Osteoblast (primary cell): ENCODE data around the gene PDHX. TPM values are rescaled to one million over a fixed set of nuclear protein-coding genes. Genes with fewer than 3 reads are reported as not detected.

Experiments used
- DNase-seq: peaks from one replicate; pipeline ENCODE4 v3.0.0; 2011; ENCODE audit warnings: low spot score, mixed read lengths; ENCODE audit not compliant: insufficient read length; ENCODE audit errors: missing footprints
- H2AFZ ChIP-seq: 2 replicates; pipeline ENCODE4 v1.6.0; 2011; ENCODE audit warnings: mild to moderate bottlenecking, low read length
- H3K27ac ChIP-seq: 2 replicates; pipeline ENCODE4 v1.5.1; 2011; ENCODE audit warnings: mild to moderate bottlenecking, low read depth, low read length, moderate library complexity
- H3K27me3 ChIP-seq: 2 replicates; pipeline ENCODE4 v1.6.0; 2012; ENCODE audit warnings: mild to moderate bottlenecking, control low read depth, inconsistent platforms, low read length, moderate library complexity; ENCODE audit not compliant: insufficient read depth
- H3K36me3 ChIP-seq: 2 replicates; pipeline ENCODE4 v1.5.1; 2011; ENCODE audit warnings: mild to moderate bottlenecking, low read length, control low read depth, moderate library complexity; ENCODE audit not compliant: insufficient read depth
- H3K4me1 ChIP-seq: 2 replicates; pipeline ENCODE4 v1.5.1; 2011; ENCODE audit warnings: mild to moderate bottlenecking, low read length, control low read depth, moderate library complexity; ENCODE audit not compliant: insufficient read depth
- H3K4me2 ChIP-seq: 2 replicates; pipeline ENCODE4 v1.6.0; 2011; ENCODE audit warnings: mild to moderate bottlenecking, low read length; ENCODE audit not compliant: insufficient read depth
- H3K4me3 ChIP-seq: fragments of 200-600 bp; sonication (generic); 3 replicates; pipeline ENCODE4 v1.5.1; 2012; ENCODE audit warnings: mild to moderate bottlenecking, low read length, inconsistent platforms; ENCODE audit not compliant: insufficient read depth
- H3K79me2 ChIP-seq: 2 replicates; pipeline ENCODE4 v1.6.0; 2012; ENCODE audit warnings: mild to moderate bottlenecking, low read length, control low read depth, inconsistent platforms; ENCODE audit not compliant: insufficient read depth
- H3K9me3 ChIP-seq: 2 replicates; pipeline ENCODE4 v1.5.1; 2011; ENCODE audit warnings: low read depth, low read length, control low read depth
- H4K20me1 ChIP-seq: 2 replicates; pipeline ENCODE4 v1.6.0; 2012; ENCODE audit warnings: mild to moderate bottlenecking, low read length, control low read depth; ENCODE audit not compliant: insufficient read depth
- total RNA-seq: library from RNA; depleted of rRNA; stranded (reverse); fragments of >200 nt; gene quantifications from 2 replicates; pipeline ENCODE4 v1.2.3, GENCODE V29; 2012
- TF ChIP-seq, protein P1 (sequence below): IDR thresholded peaks from 2 replicates; pipeline ENCODE4 v1.5.1; 2011; ENCODE audit warnings: mild to moderate bottlenecking, low read depth, low read length, moderate library complexity; ENCODE audit errors: extremely low read depth

PDHX gene
- total RNA-seq, 1 donor = 29.7 TPM

DNA sequence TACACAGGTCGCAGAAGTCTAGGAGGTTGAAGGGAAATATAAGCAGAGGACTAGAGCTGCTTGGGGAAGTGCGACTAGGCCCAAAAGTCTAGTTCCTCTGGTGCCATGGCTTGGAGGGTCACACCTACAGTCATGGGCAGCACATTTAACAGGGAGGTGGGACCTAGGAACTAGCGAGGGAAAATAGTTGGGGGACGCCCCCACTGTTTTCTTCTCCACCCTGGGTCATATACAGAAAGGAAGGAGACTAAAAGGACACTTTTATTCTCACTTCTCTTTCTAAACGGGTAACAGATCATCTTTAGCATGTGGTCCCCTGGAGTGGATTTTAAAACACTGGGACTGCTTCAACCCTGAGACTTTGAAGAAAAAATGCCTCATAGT lies 16.8 kb upstream of the PDHX start:
- Histone ChIP-seq H3K27me3 (no peaks in the 10 kb centered on the region), H3K79me2 (peaks cover 40% of the 10 kb centered on the region), H4K20me1 (peaks cover 7% of the 10 kb centered on the region), H3K36me3 (peaks cover 2% of the 10 kb centered on the region), H3K4me2 (no peak overlapping the region), H3K4me3 (no peak overlapping the region), H2AFZ (no peak overlapping the region), H3K9me3 (peaks cover 17% of the 10 kb centered on the region), H3K27ac (no peak overlapping the region), H3K4me1 (no peaks in the 10 kb centered on the region)
- no peak for DNase-seq
- TF ChIP-seq, protein P1, sequence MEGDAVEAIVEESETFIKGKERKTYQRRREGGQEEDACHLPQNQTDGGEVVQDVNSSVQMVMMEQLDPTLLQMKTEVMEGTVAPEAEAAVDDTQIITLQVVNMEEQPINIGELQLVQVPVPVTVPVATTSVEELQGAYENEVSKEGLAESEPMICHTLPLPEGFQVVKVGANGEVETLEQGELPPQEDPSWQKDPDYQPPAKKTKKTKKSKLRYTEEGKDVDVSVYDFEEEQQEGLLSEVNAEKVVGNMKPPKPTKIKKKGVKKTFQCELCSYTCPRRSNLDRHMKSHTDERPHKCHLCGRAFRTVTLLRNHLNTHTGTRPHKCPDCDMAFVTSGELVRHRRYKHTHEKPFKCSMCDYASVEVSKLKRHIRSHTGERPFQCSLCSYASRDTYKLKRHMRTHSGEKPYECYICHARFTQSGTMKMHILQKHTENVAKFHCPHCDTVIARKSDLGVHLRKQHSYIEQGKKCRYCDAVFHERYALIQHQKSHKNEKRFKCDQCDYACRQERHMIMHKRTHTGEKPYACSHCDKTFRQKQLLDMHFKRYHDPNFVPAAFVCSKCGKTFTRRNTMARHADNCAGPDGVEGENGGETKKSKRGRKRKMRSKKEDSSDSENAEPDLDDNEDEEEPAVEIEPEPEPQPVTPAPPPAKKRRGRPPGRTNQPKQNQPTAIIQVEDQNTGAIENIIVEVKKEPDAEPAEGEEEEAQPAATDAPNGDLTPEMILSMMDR = no peak

GRCh38 chr11:34904421-34904955 lies 11.9 kb upstream of the PDHX start:
- H3K9me3 ChIP-seq = peaks cover 10% of the 10 kb centered on the region
- no peak overlapping the region for H3K27ac ChIP-seq
- H3K4me2 ChIP-seq = no peak overlapping the region
- H3K4me1 ChIP-seq = no peaks in the 10 kb centered on the region
- H3K79me2 ChIP-seq = peaks cover 65% of the 10 kb centered on the region
- DNase-seq = no peak
- no peak overlapping the region for H2AFZ ChIP-seq
- H4K20me1 ChIP-seq = peaks cover 13% of the 10 kb centered on the region
- peaks cover 2% of the 10 kb centered on the region for H3K36me3 ChIP-seq
- no peak overlapping the region for H3K4me3 ChIP-seq
- TF ChIP-seq, protein P1 = no peak
- no peaks in the 10 kb centered on the region for H3K27me3 ChIP-seq

DNA sequence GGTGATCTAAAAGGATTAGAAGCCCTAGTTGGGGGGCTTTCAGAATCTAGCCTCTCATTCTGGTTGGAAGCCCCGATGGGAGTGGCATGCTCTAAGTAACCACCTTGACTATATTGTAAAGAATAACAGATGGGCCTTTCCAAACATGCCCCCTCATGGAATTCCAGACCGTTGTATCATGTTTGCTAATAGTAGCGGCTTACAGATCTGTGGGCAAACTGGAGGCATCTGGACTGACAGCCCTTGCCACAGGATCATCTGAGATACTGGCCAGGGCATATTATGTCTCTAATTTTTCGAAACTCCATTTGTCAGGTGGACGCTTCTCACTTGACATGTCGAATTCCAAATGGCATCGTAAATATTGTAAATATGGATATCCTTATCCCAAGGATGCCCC lies 10.8 kb upstream of the PDHX start:
- Histone ChIP-seq H3K79me2 (peaks cover 63% of the 10 kb centered on the region), H3K4me2 (no peak overlapping the region), H3K4me3 (no peak overlapping the region), H3K9me3 (peaks cover 2% of the 10 kb centered on the region), H4K20me1 (peaks cover 16% of the 10 kb centered on the region), H2AFZ (no peak overlapping the region), H3K36me3 (peaks cover 5% of the 10 kb centered on the region), H3K27ac (no peak overlapping the region), H3K27me3 (no peaks in the 10 kb centered on the region), H3K4me1 (no peaks in the 10 kb centered on the region)
- DNase-seq = no peak
- TF ChIP-seq, protein P1 = no peak

- no peaks in the 10 kb centered on the region for H3K9me3 ChIP-seq
- peaks cover 5% of the 10 kb centered on the region for H3K36me3 ChIP-seq
- H3K27ac ChIP-seq = no peak overlapping the region
- H4K20me1 ChIP-seq = peaks cover 14% of the 10 kb centered on the region
- DNase-seq = no peak
- H2AFZ ChIP-seq = no peak overlapping the region
- H3K4me2 ChIP-seq = no peak overlapping the region
- peaks cover 49% of the 10 kb centered on the region for H3K79me2 ChIP-seq
- no peaks in the 10 kb centered on the region for H3K4me1 ChIP-seq
- no peaks in the 10 kb centered on the region for H3K27me3 ChIP-seq
- H3K4me3 ChIP-seq = no peak overlapping the region
- TF ChIP-seq, protein P1 = no peak
Measured at GRCh38 chr11:34907934-34908593, 8.4 kb upstream of the PDHX start.
